SK-N-SH treated with all-trans-retinoic acid at 6 μM for 48 hours (cell line): ENCODE data around the gene SERP2.

Source experiments
- RARB ChIP-seq: fragments of 250-450 bp; sonication (Bioruptor Pico); IDR thresholded peaks from 2 replicates; pipeline ENCODE4 v1.8.0; 2021; ENCODE audit warnings: mild to moderate bottlenecking, moderate library complexity
- ZFP30 ChIP-seq: fragments of 450-650 bp; formaldehyde crosslinking; IDR thresholded peaks from 2 replicates; pipeline ENCODE4 v1.5.0; 2022; ENCODE audit warnings: mild to moderate bottlenecking, moderate library complexity
- TF ChIP-seq, protein P1 (sequence below): fragments of 250-450 bp; sonication (Bioruptor Pico); IDR thresholded peaks from 2 replicates; pipeline ENCODE4 v1.8.0; 2020; ENCODE audit warnings: mild to moderate bottlenecking, moderate library complexity, borderline replicate concordance

DNA sequence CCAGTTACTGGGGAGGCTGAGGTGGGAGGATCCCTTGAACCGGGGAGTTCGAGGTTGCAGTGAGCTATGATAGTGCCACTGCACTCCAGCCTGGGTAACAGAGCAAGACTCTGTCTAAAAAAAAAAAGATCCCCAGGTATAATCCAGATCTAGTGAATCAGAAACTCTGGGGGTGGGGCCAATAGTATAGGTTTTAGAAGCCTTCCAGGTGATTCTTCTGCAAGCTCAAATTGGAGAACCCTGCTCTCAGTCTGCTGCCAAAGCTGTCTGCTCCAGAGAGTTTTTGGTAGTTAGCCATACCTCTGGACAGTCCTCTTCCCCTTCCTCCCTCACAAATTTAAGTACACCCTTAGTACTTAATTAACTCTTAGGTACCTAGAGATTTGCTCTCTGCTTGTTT, 28.0 kb downstream of the SERP2 start:
- no peak for TF ChIP-seq RARB (CRISPR knock-in tag)
- TF ChIP-seq, protein P1, sequence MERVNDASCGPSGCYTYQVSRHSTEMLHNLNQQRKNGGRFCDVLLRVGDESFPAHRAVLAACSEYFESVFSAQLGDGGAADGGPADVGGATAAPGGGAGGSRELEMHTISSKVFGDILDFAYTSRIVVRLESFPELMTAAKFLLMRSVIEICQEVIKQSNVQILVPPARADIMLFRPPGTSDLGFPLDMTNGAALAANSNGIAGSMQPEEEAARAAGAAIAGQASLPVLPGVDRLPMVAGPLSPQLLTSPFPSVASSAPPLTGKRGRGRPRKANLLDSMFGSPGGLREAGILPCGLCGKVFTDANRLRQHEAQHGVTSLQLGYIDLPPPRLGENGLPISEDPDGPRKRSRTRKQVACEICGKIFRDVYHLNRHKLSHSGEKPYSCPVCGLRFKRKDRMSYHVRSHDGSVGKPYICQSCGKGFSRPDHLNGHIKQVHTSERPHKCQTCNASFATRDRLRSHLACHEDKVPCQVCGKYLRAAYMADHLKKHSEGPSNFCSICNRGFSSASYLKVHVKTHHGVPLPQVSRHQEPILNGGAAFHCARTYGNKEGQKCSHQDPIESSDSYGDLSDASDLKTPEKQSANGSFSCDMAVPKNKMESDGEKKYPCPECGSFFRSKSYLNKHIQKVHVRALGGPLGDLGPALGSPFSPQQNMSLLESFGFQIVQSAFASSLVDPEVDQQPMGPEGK = no peak
- no peak for TF ChIP-seq ZFP30
